ENCODE data around the gene C3orf85. TPM values are rescaled to one million over a fixed set of nuclear protein-coding genes. Genes with fewer than 3 reads are reported as not detected.

Gene C3orf85
- total and polyA plus RNA-seq, 10 of the 15 experiments (the other 5 are each of a cell fraction or from before 2014, with no cell fraction given): not detected

GRCh38 chr3:109115451-109115850, 21.1 kb upstream of the C3orf85 start:
- Histone ChIP-seq H3K4me2 (ENCODE audit: control insufficient read depth, insufficient read depth) (no peak overlapping the region), H4K20me1 (ENCODE audit: control insufficient read depth, insufficient read depth) (no peaks in the 10 kb centered on the region), H3K9me3 (replicated peaks; ENCODE audit: control insufficient read depth, insufficient read depth, low read length) (no peaks in the 10 kb centered on the region), H3K4me1 (ENCODE audit: control insufficient read depth, insufficient read depth, low read length) (no peaks in the 10 kb centered on the region), H3K36me3 (ENCODE audit: control insufficient read depth in 2 of 2, insufficient read depth in 2 of 2, low read length in 1 of 2) (no peaks in the 10 kb centered on the region), H3K27ac (ENCODE audit: control insufficient read depth, insufficient read depth) (no peak overlapping the region), H3K27me3 (replicated peaks in 1 of 2; ENCODE audit: control insufficient read depth in 2 of 2, insufficient read depth in 2 of 2, low read length in 1 of 2) (no peaks in the 10 kb centered on the region; a peak in 1 of 4 replicates), H3K9ac (ENCODE audit: control insufficient read depth, insufficient read depth, low read length) (no peak overlapping the region), H3K79me2 (ENCODE audit: control insufficient read depth, insufficient read depth, low read length) (no peaks in the 10 kb centered on the region), H2AFZ (ENCODE audit: control insufficient read depth, low read depth, low read length) (no peak overlapping the region), H3K4me3 (no peak overlapping the region)
- ChIA-PET SMC1A (ENCODE audit: uncharacterized antibody, unreplicated experiment) (no interaction called here), RAD21 (ENCODE audit: unreplicated experiment) (no interaction called here), POLR2A (interaction anchor here (0.6 kb wide), 1 partner anchor 23 kb away, joined by 3 read pairs; no protein-coding TSS in a partner anchor), CTCF (interaction anchor here (0.5 kb wide), 1 partner anchor 522 kb away, joined by 4 read pairs; no protein-coding TSS in a partner anchor)
- intact Hi-C loops (cut with micrococcal nuclease; ENCODE audit: unreplicated experiment): no loop called here
- no peak for ATAC-seq
- WGBS (ENCODE audit: insufficient coverage, insufficient replicate concordance, low lambda C conversion rate, missing lambda C conversion rate): 2% methylated on average over 2 of the region's 2 CpGs
- BruUV-seq (replicated peaks): no TSS peak
- in situ Hi-C loops (cut with MboI): no loop called here
- TF ChIP-seq ZNF24 (IDR thresholded peaks at IDR 0.05) (no peak), NR2F1 (conservative IDR thresholded peaks at IDR 0.05) (no peak), MXI1 (IDR thresholded peaks at IDR 0.05; ENCODE audit: low read depth, low read length) (no peak), IKZF2 (IDR thresholded peaks at IDR 0.05) (no peak), ZNF687 (IDR thresholded peaks at IDR 0.05) (no peak), IKZF1 (conservative IDR thresholded peaks at IDR 0.05) (no peak), SMC3 (IDR thresholded peaks at IDR 0.05; ENCODE audit: borderline replicate concordance, low read length) (no peak)
- no peak for FAIRE-seq
- DNase-seq (ENCODE audit: low read depth, low spot score): no peak
